ENCODE measurements around the gene CDKN2AIPNL. TPM values are rescaled to one million over a fixed set of nuclear protein-coding genes. Genes with fewer than 3 reads are reported as not detected.
"Not testable (repeated sequence)": the region's sequence is repeated elsewhere in the genome, so short reads cannot be mapped to it uniquely, and the experiment has no call there.

Gene CDKN2AIPNL
- total and polyA plus RNA-seq, 2 of the 4 experiments (the other 2 are of a cell fraction) = 14.0 to 18.1 TPM

DNA sequence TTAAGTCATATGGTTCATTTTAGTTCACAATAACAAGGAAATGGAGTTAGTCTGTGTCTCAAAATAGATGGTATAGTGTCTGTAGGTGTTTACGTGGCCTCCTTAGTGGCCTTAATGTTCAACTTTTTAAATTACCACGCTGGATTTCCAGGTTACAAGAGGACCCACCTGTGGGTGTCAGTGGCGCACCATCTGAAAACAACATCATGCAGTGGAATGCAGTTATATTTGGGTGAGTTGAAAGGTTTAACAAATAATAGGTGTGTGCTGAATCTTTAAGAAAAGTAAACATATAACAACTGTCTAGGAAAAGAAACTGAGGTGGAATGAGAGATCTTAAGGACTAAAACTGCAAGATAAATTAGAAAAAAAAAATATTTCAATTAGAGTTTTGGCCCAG, 37.4 kb downstream of the CDKN2AIPNL start:
- no peak overlapping the region for H3K56ac ChIP-seq (ENCODE audit: extremely low read depth, insufficient read depth, low read length)
- in situ Hi-C loops (cut with MboI; ENCODE audit: low sequenced_read_pairs) = no loop called here
- ATAC-seq (ENCODE audit: low read depth) = no peak
- peaks cover 4% of the 10 kb centered on the region; the same call in 1 of the 2 replicates for H3K9me1 ChIP-seq (ENCODE audit: insufficient read depth, low read length)
- H2BK15ac ChIP-seq (ENCODE audit: low read depth, low read length) = no peak overlapping the region
- H3K9ac ChIP-seq (ENCODE audit: low read depth, low read length) = no peak overlapping the region
- H2BK20ac ChIP-seq (ENCODE audit: low read depth, low read length) = no peak overlapping the region
- no peak overlapping the region for H3K23ac ChIP-seq (ENCODE audit: low read depth, low read length)
- intact Hi-C loops (cut with micrococcal nuclease) = no loop called here
- peak overlapping the region; percentile 2; the same call in 1 of the 2 replicates for H3K4me2 ChIP-seq (ENCODE audit: low read depth, low read length)
- no peak overlapping the region for H2AK9ac ChIP-seq (replicated peaks; ENCODE audit: low read depth, low read length, poor library complexity)
- no peak overlapping the region for H4K5ac ChIP-seq (ENCODE audit: low read depth, low read length)
- peaks cover 13% of the 10 kb centered on the region for H3K36me3 ChIP-seq (ENCODE audit: control insufficient read depth, insufficient read depth, low read length)
- no peak overlapping the region for H2BK5ac ChIP-seq (ENCODE audit: low read depth, low read length, poor library complexity, severe bottlenecking)
- H4K20me1 ChIP-seq (ENCODE audit: insufficient read depth, low read length) = peaks cover 47% of the 10 kb centered on the region
- no peak for DNase-seq
- H3K14ac ChIP-seq (replicated peaks; ENCODE audit: low read depth, low read length) = no peak overlapping the region
- POLR2A ChIA-PET (ENCODE audit: unreplicated experiment) = no interaction called here
- H4K8ac ChIP-seq (ENCODE audit: low read depth in 2 of 2, low read length in 2 of 2) = no peak overlapping the region
- no peaks in the 10 kb centered on the region for H3K4me1 ChIP-seq (ENCODE audit: control insufficient read depth, insufficient read depth, low read length)
- H2BK120ac ChIP-seq (ENCODE audit: low read depth, low read length) = no peak overlapping the region
- H2AK5ac ChIP-seq (ENCODE audit: low read depth, low read length) = no peak overlapping the region
- no peak overlapping the region for H3K4me3 ChIP-seq (ENCODE audit: insufficient read depth, low read depth, low read length)
- H3K18ac ChIP-seq (ENCODE audit: low read depth, low read length) = no peak overlapping the region
- peaks cover 15 to 45% of the 10 kb centered on the region in 2 experiments for H3K79me1 ChIP-seq (ENCODE audit: low read depth in 1 of 2, low read length in 2 of 2)
- H3K27ac ChIP-seq (ENCODE audit: insufficient read depth, low read length) = no peak overlapping the region
- dilution Hi-C loops (cut with HindIII; ENCODE audit: low sequenced_read_pairs, unreplicated experiment) = no loop called here
- H3K4ac ChIP-seq (ENCODE audit: low read depth, low read length) = no peak overlapping the region
- no peak for TF ChIP-seq CHD1 (IDR thresholded peaks at IDR 0.05; ENCODE audit: low read depth, low read length)
- no peak for TF ChIP-seq RCOR1 (IDR thresholded peaks at IDR 0.05; ENCODE audit: insufficient replicate concordance, low read length)
- TF ChIP-seq, protein P1, sequence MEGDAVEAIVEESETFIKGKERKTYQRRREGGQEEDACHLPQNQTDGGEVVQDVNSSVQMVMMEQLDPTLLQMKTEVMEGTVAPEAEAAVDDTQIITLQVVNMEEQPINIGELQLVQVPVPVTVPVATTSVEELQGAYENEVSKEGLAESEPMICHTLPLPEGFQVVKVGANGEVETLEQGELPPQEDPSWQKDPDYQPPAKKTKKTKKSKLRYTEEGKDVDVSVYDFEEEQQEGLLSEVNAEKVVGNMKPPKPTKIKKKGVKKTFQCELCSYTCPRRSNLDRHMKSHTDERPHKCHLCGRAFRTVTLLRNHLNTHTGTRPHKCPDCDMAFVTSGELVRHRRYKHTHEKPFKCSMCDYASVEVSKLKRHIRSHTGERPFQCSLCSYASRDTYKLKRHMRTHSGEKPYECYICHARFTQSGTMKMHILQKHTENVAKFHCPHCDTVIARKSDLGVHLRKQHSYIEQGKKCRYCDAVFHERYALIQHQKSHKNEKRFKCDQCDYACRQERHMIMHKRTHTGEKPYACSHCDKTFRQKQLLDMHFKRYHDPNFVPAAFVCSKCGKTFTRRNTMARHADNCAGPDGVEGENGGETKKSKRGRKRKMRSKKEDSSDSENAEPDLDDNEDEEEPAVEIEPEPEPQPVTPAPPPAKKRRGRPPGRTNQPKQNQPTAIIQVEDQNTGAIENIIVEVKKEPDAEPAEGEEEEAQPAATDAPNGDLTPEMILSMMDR (conservative IDR thresholded peaks at IDR 0.05; ENCODE audit: low read depth, low read length) = 0 out of 2 replicates have a peak, but pooled peaks have one; percentile 6
- TF ChIP-seq BHLHE40 (IDR thresholded peaks at IDR 0.05; ENCODE audit: low read depth, low read length) = no peak
- no peak; the same call in 1 of the 2 replicates for TF ChIP-seq SMC3 (IDR thresholded peaks at IDR 0.05; ENCODE audit: low read depth, low read length)
- no peak for TF ChIP-seq CEBPB (IDR thresholded peaks at IDR 0.05; ENCODE audit: low read depth, low read length)
- no peak for TF ChIP-seq MXI1 (IDR thresholded peaks at IDR 0.05; ENCODE audit: borderline replicate concordance, low read depth, low read length)
- TF ChIP-seq NFE2L2 (IDR thresholded peaks at IDR 0.05; ENCODE audit: low read depth, low read length) = no peak
- no peak overlapping the region for H4K91ac ChIP-seq (ENCODE audit: insufficient read depth, low read depth, low read length)
- H3K9me3 ChIP-seq (ENCODE audit: control insufficient read depth, insufficient read depth, low read length) = no peaks in the 10 kb centered on the region
- no TSS peak for BruUV-seq (replicated peaks)
- H3K27me3 ChIP-seq (ENCODE audit: control insufficient read depth, insufficient read depth, low read length) = no peaks in the 10 kb centered on the region
- 82% methylated on average over 2 of the region's 3 CpGs; no CpG with 5 or more reads in 1 of the 2 experiments for WGBS, 2 experiments (ENCODE audit: extremely low coverage in 2 of 2, insufficient read length in 1 of 2)
- CTCF ChIA-PET = no interaction called here
- no peak overlapping the region for H2AFZ ChIP-seq (replicated peaks; ENCODE audit: low read length, poor library complexity)

DNA sequence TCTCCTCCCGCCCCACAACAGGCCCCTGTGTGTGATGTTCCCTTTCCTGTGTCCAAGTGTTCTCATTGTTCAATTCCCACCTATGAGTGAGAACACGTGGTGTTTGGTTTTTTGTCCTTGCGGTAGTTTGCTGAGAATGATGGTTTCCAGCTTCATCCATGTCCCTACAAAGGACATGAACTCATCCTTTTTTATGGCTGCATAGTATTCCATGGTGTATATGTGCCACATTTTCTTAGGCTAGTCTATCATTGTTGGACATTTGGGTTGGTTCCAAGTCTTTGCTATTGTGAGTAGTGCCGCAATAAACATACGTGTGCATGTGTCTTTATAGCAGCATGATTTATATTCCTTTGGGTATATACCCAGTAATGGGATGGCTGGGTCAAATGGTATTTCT, 38.0 kb downstream of the CDKN2AIPNL start:
- H2AK9ac ChIP-seq (replicated peaks; ENCODE audit: low read depth, low read length, poor library complexity); H2BK5ac ChIP-seq (ENCODE audit: low read depth, low read length, poor library complexity, severe bottlenecking); H3K9me1 ChIP-seq (ENCODE audit: insufficient read depth, low read length); H3K9ac ChIP-seq (ENCODE audit: low read depth, low read length); H3K4me3 ChIP-seq (ENCODE audit: insufficient read depth, low read depth, low read length); H4K91ac ChIP-seq (ENCODE audit: insufficient read depth, low read depth, low read length); H2AK5ac ChIP-seq (ENCODE audit: low read depth, low read length); dilution Hi-C loops (cut with HindIII; ENCODE audit: low sequenced_read_pairs, unreplicated experiment); H3K27me3 ChIP-seq (ENCODE audit: control insufficient read depth, insufficient read depth, low read length); ATAC-seq (ENCODE audit: low read depth); intact Hi-C loops (cut with micrococcal nuclease); H3K18ac ChIP-seq (ENCODE audit: low read depth, low read length); H2BK15ac ChIP-seq (ENCODE audit: low read depth, low read length); H3K27ac ChIP-seq (ENCODE audit: insufficient read depth, low read length); H3K9me3 ChIP-seq (ENCODE audit: control insufficient read depth, insufficient read depth, low read length); H4K8ac ChIP-seq (ENCODE audit: low read depth in 2 of 2, low read length in 2 of 2); in situ Hi-C loops (cut with MboI; ENCODE audit: low sequenced_read_pairs); H3K4ac ChIP-seq (ENCODE audit: low read depth, low read length); CTCF ChIA-PET; H4K5ac ChIP-seq (ENCODE audit: low read depth, low read length); H3K14ac ChIP-seq (replicated peaks; ENCODE audit: low read depth, low read length); H2AFZ ChIP-seq (replicated peaks; ENCODE audit: low read length, poor library complexity); BruUV-seq (replicated peaks); H3K4me2 ChIP-seq (ENCODE audit: low read depth, low read length); H3K56ac ChIP-seq (ENCODE audit: extremely low read depth, insufficient read depth, low read length); H3K4me1 ChIP-seq (ENCODE audit: control insufficient read depth, insufficient read depth, low read length); H2BK20ac ChIP-seq (ENCODE audit: low read depth, low read length); POLR2A ChIA-PET (ENCODE audit: unreplicated experiment); H2BK120ac ChIP-seq (ENCODE audit: low read depth, low read length); DNase-seq; H3K23ac ChIP-seq (ENCODE audit: low read depth, low read length): not testable (repeated sequence)
- Histone ChIP-seq H3K79me1 (ENCODE audit: low read depth in 1 of 2, low read length in 2 of 2) (peaks cover 15 to 44% of the 10 kb centered on the region in 2 experiments), H3K36me3 (ENCODE audit: control insufficient read depth, insufficient read depth, low read length) (peaks cover 12% of the 10 kb centered on the region), H4K20me1 (ENCODE audit: insufficient read depth, low read length) (peaks cover 46% of the 10 kb centered on the region)
- WGBS, 2 experiments (ENCODE audit: extremely low coverage in 2 of 2, insufficient read length in 1 of 2) = no CpG with 5 or more reads among the region's 5 CpGs
